ENCODE results near the gene BBS5. TPM values are rescaled to one million over a fixed set of nuclear protein-coding genes. Genes with fewer than 3 reads are reported as not detected.

BBS5 gene
- total RNA-seq, 1 experiment from 2014 or later = 3.4 TPM

GRCh38 chr2:169468841-169469240 is 10.5 kb upstream of the BBS5 start:
- Histone ChIP-seq H3K36me3 (no peaks in the 10 kb centered on the region), H3K27me3 (replicated peaks) (no peaks in the 10 kb centered on the region)

GRCh38 chr2:169469952-169470572 is 9.2 kb upstream of the BBS5 start:
- Histone ChIP-seq H3K9me3 (replicated peaks) (no peaks in the 10 kb centered on the region), H3K4me1 (replicated peaks) (no peaks in the 10 kb centered on the region), H3K27ac (no peak overlapping the region), H3K4me3 (no peak overlapping the region), H3K27me3 (replicated peaks) (no peaks in the 10 kb centered on the region), H3K36me3 (no peaks in the 10 kb centered on the region)
- no peak for DNase-seq (ENCODE audit: low read depth in 1 of 2, low spot score in 2 of 2)

More at GRCh38 chr2:169468841-169469240, 10.5 kb upstream of the BBS5 start:
- no peaks in the 10 kb centered on the region for H3K9me3 ChIP-seq (replicated peaks)
- no peak overlapping the region for H3K27ac ChIP-seq
- no peaks in the 10 kb centered on the region for H3K4me1 ChIP-seq (replicated peaks)
- no peak overlapping the region for H3K4me3 ChIP-seq
- DNase-seq (ENCODE audit: low read depth in 1 of 2, low spot score in 2 of 2) = no peak

GRCh38 chr2:169472249-169472648 is 7.0 kb upstream of the BBS5 start:
- Histone ChIP-seq H3K27ac (no peak overlapping the region), H3K4me3 (no peak overlapping the region), H3K9me3 (replicated peaks) (no peaks in the 10 kb centered on the region), H3K36me3 (no peaks in the 10 kb centered on the region), H3K27me3 (replicated peaks) (no peaks in the 10 kb centered on the region), H3K4me1 (replicated peaks) (no peaks in the 10 kb centered on the region)
- DNase-seq (ENCODE audit: low read depth in 1 of 2, low spot score in 2 of 2) = no peak

- H3K27me3 ChIP-seq (replicated peaks) = no peaks in the 10 kb centered on the region
- H3K4me1 ChIP-seq (replicated peaks) = 0 out of 2 replicates have a peak, but pooled peaks cover 6% of the 10 kb centered on the region
- H3K9me3 ChIP-seq (replicated peaks) = no peaks in the 10 kb centered on the region
- no peak for DNase-seq (ENCODE audit: low read depth in 1 of 2, low spot score in 2 of 2)
- H3K27ac ChIP-seq = no peak overlapping the region
- no peak overlapping the region for H3K4me3 ChIP-seq
- no peaks in the 10 kb centered on the region for H3K36me3 ChIP-seq
Measured at GRCh38 chr2:169476459-169476858, 2.8 kb upstream of the BBS5 start.

GRCh38 chr2:169478339-169478738 is 955 bp upstream of the BBS5 start:
- H3K27ac ChIP-seq = no peak overlapping the region
- DNase-seq (ENCODE audit: low read depth in 1 of 2, low spot score in 2 of 2) = no peak
- no peaks in the 10 kb centered on the region for H3K9me3 ChIP-seq (replicated peaks)
- no peak overlapping the region for H3K4me3 ChIP-seq
- no peaks in the 10 kb centered on the region for H3K27me3 ChIP-seq (replicated peaks)
- H3K4me1 ChIP-seq (replicated peaks) = 0 out of 2 replicates have a peak, but pooled peaks cover 6% of the 10 kb centered on the region
- H3K36me3 ChIP-seq = no peaks in the 10 kb centered on the region

- Histone ChIP-seq H3K27ac (no peak overlapping the region), H3K4me3 (peak overlapping the region; percentile 53), H3K4me1 (replicated peaks) (0 out of 2 replicates have a peak, but pooled peaks cover 6% of the 10 kb centered on the region), H3K9me3 (replicated peaks) (no peaks in the 10 kb centered on the region), H3K27me3 (replicated peaks) (no peaks in the 10 kb centered on the region), H3K36me3 (no peaks in the 10 kb centered on the region)
- no peak for DNase-seq (ENCODE audit: low read depth in 1 of 2, low spot score in 2 of 2)
Measured at GRCh38 chr2:169478745-169479256, 493 bp upstream of the BBS5 start.

GRCh38 chr2:169480079-169480465 is 778 bp downstream of the BBS5 start:
- DNase-seq (ENCODE audit: low read depth in 1 of 2, low spot score in 2 of 2) = no peak
- Histone ChIP-seq H3K27ac (no peak overlapping the region), H3K4me1 (replicated peaks) (0 out of 2 replicates have a peak, but pooled peaks cover 6% of the 10 kb centered on the region), H3K4me3 (peak overlapping the region; percentile 53), H3K36me3 (no peaks in the 10 kb centered on the region), H3K27me3 (replicated peaks) (no peaks in the 10 kb centered on the region), H3K9me3 (replicated peaks) (no peaks in the 10 kb centered on the region)

GRCh38 chr2:169485650-169486138 is 6.4 kb downstream of the BBS5 start:
- Histone ChIP-seq H3K4me1 (replicated peaks) (no peaks in the 10 kb centered on the region), H3K36me3 (no peaks in the 10 kb centered on the region), H3K27me3 (replicated peaks) (no peaks in the 10 kb centered on the region), H3K9me3 (replicated peaks) (no peaks in the 10 kb centered on the region), H3K4me3 (no peak overlapping the region), H3K27ac (no peak overlapping the region)
- DNase-seq (ENCODE audit: low read depth in 1 of 2, low spot score in 2 of 2) = no peak

GRCh38 chr2:169486487-169486886 is 7.2 kb downstream of the BBS5 start:
- no peak for DNase-seq (ENCODE audit: low read depth in 1 of 2, low spot score in 2 of 2)
- Histone ChIP-seq H3K9me3 (replicated peaks) (no peaks in the 10 kb centered on the region), H3K27ac (no peak overlapping the region), H3K36me3 (no peaks in the 10 kb centered on the region), H3K27me3 (replicated peaks) (no peaks in the 10 kb centered on the region), H3K4me3 (no peak overlapping the region), H3K4me1 (replicated peaks) (no peaks in the 10 kb centered on the region)

- Histone ChIP-seq H3K36me3 (no peaks in the 10 kb centered on the region), H3K27me3 (replicated peaks) (no peaks in the 10 kb centered on the region), H3K27ac (no peak overlapping the region), H3K4me3 (no peak overlapping the region), H3K9me3 (replicated peaks) (no peaks in the 10 kb centered on the region), H3K4me1 (replicated peaks) (no peaks in the 10 kb centered on the region)
- DNase-seq (ENCODE audit: low read depth in 1 of 2, low spot score in 2 of 2) = no peak
Measured at GRCh38 chr2:169490834-169491233, 11.5 kb downstream of the BBS5 start.

GRCh38 chr2:169491378-169491777 is 12.1 kb downstream of the BBS5 start:
- no peaks in the 10 kb centered on the region for H3K4me1 ChIP-seq (replicated peaks)
- DNase-seq (ENCODE audit: low read depth in 1 of 2, low spot score in 2 of 2) = no peak
- H3K4me3 ChIP-seq = no peak overlapping the region
- no peaks in the 10 kb centered on the region for H3K27me3 ChIP-seq (replicated peaks)
- H3K9me3 ChIP-seq (replicated peaks) = no peaks in the 10 kb centered on the region
- no peaks in the 10 kb centered on the region for H3K36me3 ChIP-seq
- no peak overlapping the region for H3K27ac ChIP-seq

GRCh38 chr2:169493360-169493759 is 14.1 kb downstream of the BBS5 start:
- H3K4me1 ChIP-seq (replicated peaks) = no peaks in the 10 kb centered on the region
- no peak for DNase-seq (ENCODE audit: low read depth in 1 of 2, low spot score in 2 of 2)
- H3K27me3 ChIP-seq (replicated peaks) = no peaks in the 10 kb centered on the region
- no peak overlapping the region for H3K4me3 ChIP-seq
- no peaks in the 10 kb centered on the region for H3K36me3 ChIP-seq
- H3K9me3 ChIP-seq (replicated peaks) = no peaks in the 10 kb centered on the region
- H3K27ac ChIP-seq = no peak overlapping the region

- DNase-seq (ENCODE audit: low read depth in 1 of 2, low spot score in 2 of 2) = no peak
- Histone ChIP-seq H3K36me3 (no peaks in the 10 kb centered on the region), H3K27ac (no peak overlapping the region), H3K27me3 (replicated peaks) (no peaks in the 10 kb centered on the region), H3K9me3 (replicated peaks) (no peaks in the 10 kb centered on the region), H3K4me3 (no peak overlapping the region), H3K4me1 (replicated peaks) (no peaks in the 10 kb centered on the region)
Measured at GRCh38 chr2:169495310-169495928, 16.1 kb downstream of the BBS5 start.

GRCh38 chr2:169504651-169505050 is 25.4 kb downstream of the BBS5 start:
- Histone ChIP-seq H3K36me3 (no peaks in the 10 kb centered on the region; the same call in 1 of the 2 replicates), H3K27me3 (replicated peaks) (no peaks in the 10 kb centered on the region), H3K4me3 (no peak overlapping the region), H3K4me1 (replicated peaks) (peaks cover 9% of the 10 kb centered on the region), H3K27ac (no peak overlapping the region), H3K9me3 (replicated peaks) (no peaks in the 10 kb centered on the region)
- no peak for DNase-seq (ENCODE audit: low read depth in 1 of 2, low spot score in 2 of 2)

All from SJSA1 (cell line).